Adipose tissue (tissue), 3 donors: ENCODE measurements around the gene NEDD1. TPM values are rescaled to one million over a fixed set of nuclear protein-coding genes. Genes with fewer than 3 reads are reported as not detected.

Experiments used
- H3K27ac ChIP-seq: one replicate; pipeline ENCODE4 v1.5.1; 2013; ENCODE audit warnings: low read depth, low read length
- WGBS, 3 donors: extraction: QIAGEN DNeasy Blood & Tissue Kit; methylation state at CpG; one replicate each; pipeline ENCODE4 v1.1.7; 2013; 5-methylcytosine and 5-hydroxymethylcytosine counted together
- polyA plus RNA-seq, 3 donors: library from polyadenylated mRNA; stranded (reverse); fragments of 200-250 nt; gene quantifications; one replicate each; pipeline ENCODE4 v1.2.3, GENCODE V29; 2013
- donor health status: healthy with polysubstance abuse.
- donor health status: Bipolar disorder and iron deficiency.
- donor health status: healthy.

NEDD1 gene
- polyA plus RNA-seq, 3 donors: 3.6 to 11.6 (median 5.4) TPM

- 31 to 47% (median 37%) methylated on average over 5 of the region's 5 CpGs for WGBS, 3 donors
Measured at GRCh38 chr12:96889273-96889933, 17.7 kb upstream of the NEDD1 start.

GRCh38 chr12:96890331-96890730 is 16.7 kb upstream of the NEDD1 start:
- WGBS, 3 donors: 76 to 93% (median 90%) methylated on average over 2 of the region's 2 CpGs

More at GRCh38 chr12:96889273-96889933, 17.7 kb upstream of the NEDD1 start:
- no peak overlapping the region for H3K27ac ChIP-seq

GRCh38 chr12:96892104-96892503 is 15.0 kb upstream of the NEDD1 start:
- 55 to 79% (median 64%) methylated on average over 3 of the region's 3 CpGs for WGBS, 3 donors
- H3K27ac ChIP-seq: no peak overlapping the region

More at GRCh38 chr12:96890331-96890730, 16.7 kb upstream of the NEDD1 start:
- no peak overlapping the region for H3K27ac ChIP-seq

- 75 to 78% (median 77%) methylated on average over 3 of the region's 3 CpGs for WGBS, 3 donors
- H3K27ac ChIP-seq: no peak overlapping the region
Measured at GRCh38 chr12:96897421-96897820, 9.6 kb upstream of the NEDD1 start.

- no peak overlapping the region for H3K27ac ChIP-seq
Measured at GRCh38 chr12:96901175-96901574, 5.9 kb upstream of the NEDD1 start.

GRCh38 chr12:96902076-96902475 is 5.0 kb upstream of the NEDD1 start:
- WGBS, 3 donors: 69 to 74% (median 73%) methylated on average over 4 of the region's 4 CpGs
- no peak overlapping the region for H3K27ac ChIP-seq

GRCh38 chr12:96906498-96906848 is 584 bp upstream of the NEDD1 start:
- no peak overlapping the region for H3K27ac ChIP-seq
- WGBS, 3 donors: 23 to 41% (median 24%) methylated on average over 9 of the region's 9 CpGs

- WGBS, 3 donors: 4 to 7% (median 5%) methylated on average over 23 of the region's 23 CpGs
- no peak overlapping the region for H3K27ac ChIP-seq
Measured at GRCh38 chr12:96907671-96908422, 790 bp downstream of the NEDD1 start.

GRCh38 chr12:96908423-96908675 is 1.3 kb downstream of the NEDD1 start:
- no peak overlapping the region for H3K27ac ChIP-seq
- WGBS, 3 donors: 54 to 70% (median 59%) methylated on average over 3 of the region's 3 CpGs

GRCh38 chr12:96912261-96912660 is 5.2 kb downstream of the NEDD1 start:
- no peak overlapping the region for H3K27ac ChIP-seq
- WGBS, 3 donors: 48 to 84% (median 75%) methylated on average over 2 of the region's 2 CpGs

- no peak overlapping the region for H3K27ac ChIP-seq
- 90 to 96% (median 90%) methylated on average over 2 of the region's 2 CpGs for WGBS, 3 donors
Measured at GRCh38 chr12:96912943-96913342, 5.9 kb downstream of the NEDD1 start.

- WGBS, 3 donors: 86 to 94% (median 86%) methylated on average over 2 of the region's 2 CpGs
- H3K27ac ChIP-seq: no peak overlapping the region
Measured at GRCh38 chr12:96919510-96920210, 12.6 kb downstream of the NEDD1 start.

GRCh38 chr12:96948782-96949181 is 41.7 kb downstream of the NEDD1 start:
- no peak overlapping the region for H3K27ac ChIP-seq
- WGBS, 3 donors: 93 to 98% (median 97%) methylated on average over 2 of the region's 2 CpGs

GRCh38 chr12:96979532-96979931 is 72.5 kb downstream of the NEDD1 start:
- WGBS, 3 donors: 79 to 82% (median 82%) methylated on average over 3 of the region's 3 CpGs
- H3K27ac ChIP-seq: no peak overlapping the region

- 30 to 40% (median 39%) methylated on average over 6 of the region's 6 CpGs for WGBS, 3 donors
- H3K27ac ChIP-seq: no peak overlapping the region
Measured at GRCh38 chr12:96980991-96981414, 73.9 kb downstream of the NEDD1 start.

- WGBS, 3 donors: 54 to 74% (median 68%) methylated on average over 4 of the region's 4 CpGs
- no peak overlapping the region for H3K27ac ChIP-seq
Measured at GRCh38 chr12:96981911-96982310, 74.9 kb downstream of the NEDD1 start.

- H3K27ac ChIP-seq: no peak overlapping the region
- WGBS, 3 donors: 75 to 90% (median 80%) methylated on average over 4 of the region's 4 CpGs
Measured at GRCh38 chr12:96982671-96983070, 75.6 kb downstream of the NEDD1 start.

GRCh38 chr12:96985515-96986362 is 78.7 kb downstream of the NEDD1 start:
- H3K27ac ChIP-seq: no peak overlapping the region
- 2 to 5% (median 5%) methylated on average over 55 to 56 of the region's 56 CpGs for WGBS, 3 donors
